K562 (cell line): ENCODE data around the gene ERP44. TPM values are rescaled to one million over a fixed set of nuclear protein-coding genes. Genes with fewer than 3 reads are reported as not detected.
"Not testable (repeated sequence)": the region's sequence is repeated elsewhere in the genome, so short reads cannot be mapped to it uniquely, and the experiment has no call there.

ENCODE experiments used
- ATAC-seq: fragments of 200-7000 bp; cut with Tn5 transposase; 3 replicates; pipeline ENCODE4 v1.9.1; 2020; ENCODE audit warnings: moderate library complexity
- BruUV-seq: library from RNA; stranded (reverse); fragments of 400-500 nt; replicated peaks from 2 replicates; lab custom pipeline; 2021; lab: Mats Ljungman, UMichigan
- CTCF ChIA-PET: fragments of 300-600 bp; formaldehyde crosslinking; extraction: SDS; loops from one replicate; lab custom pipeline; 2021; ENCODE audit warnings: low intra/inter-chr PET ratio; lab: Yijun Ruan, JAX
- POLR2A ChIA-PET: fragments of 300-600, 350-650 bp; sonication (Branson Sonifier 250); formaldehyde crosslinking; extraction: SDS; loops from one replicate; lab custom pipeline; 2021; ENCODE audit warnings: antibody characterized with exemption, inconsistent platforms; lab: Yijun Ruan, JAX
- DNase-seq, 4 experiments: peaks; one replicate each; pipeline versions ENCODE4 v3.0.0 to v3.0.0-alpha.2; 2011 to 2018; ENCODE audit warnings: low spot score in 3 of 4, mixed read lengths in 3 of 4; ENCODE audit errors: extremely low read depth in 1 of 4
- FAIRE-seq: peaks from 2 replicates; lab custom pipeline; 2011; peaks lifted over from hg19 to GRCh38; lab: Jason Lieb, UNC
- H2AFZ ChIP-seq: 2 replicates; pipeline ENCODE4 v1.6.0; 2011; ENCODE audit warnings: low read depth, low read length, control low read depth, inconsistent platforms
- H3K27ac ChIP-seq: fragments of 200-600 bp; 3 replicates; pipeline ENCODE4 v1.8.0; 2011; ENCODE audit warnings: low read depth, mild to moderate bottlenecking, control low read depth, inconsistent platforms, low read length, moderate library complexity, mixed read lengths; ENCODE audit errors: extremely low read depth
- H3K27me3 ChIP-seq, 2 experiments: fragments of 300-600 bp in 1 of 2; 2 replicates in 1 of 2; 3 replicates in 1 of 2; pipeline versions ENCODE4 v1.6.0 to v1.8.0; 2011; ENCODE audit warnings: inconsistent platforms in 2 of 2, low read length in 2 of 2, mild to moderate bottlenecking in 1 of 2, mixed read lengths in 1 of 2, moderate library complexity in 1 of 2; ENCODE audit not compliant: control insufficient read depth in 2 of 2, insufficient read depth in 2 of 2
- H3K36me3 ChIP-seq: fragments of 300-600 bp; 3 replicates; pipeline ENCODE4 v1.8.0; 2011; ENCODE audit warnings: mild to moderate bottlenecking, low read length, inconsistent platforms; ENCODE audit not compliant: control insufficient read depth, insufficient read depth
- H3K4me1 ChIP-seq, 2 experiments: fragments of 200-600 bp in 1 of 2; replicated peaks in 1 of 2; 2 replicates in 1 of 2; 3 replicates in 1 of 2; pipeline versions ENCODE4 v1.5.1 to v1.8.0; 2011; ENCODE audit warnings: inconsistent platforms in 2 of 2, low read length in 2 of 2, mild to moderate bottlenecking in 1 of 2, mixed read lengths in 1 of 2, moderate library complexity in 1 of 2; ENCODE audit not compliant: control insufficient read depth in 2 of 2, insufficient read depth in 2 of 2
- H3K4me2 ChIP-seq: 2 replicates; pipeline ENCODE4 v1.6.1; 2011; ENCODE audit warnings: low read length, control low read depth, inconsistent platforms, mixed read lengths; ENCODE audit not compliant: insufficient read depth
- H3K4me3 ChIP-seq: fragments of 200-600 bp; sonication (generic), shearing (Covaris generic); 2 replicates; pipeline ENCODE4 v1.5.1; 2016; ENCODE audit warnings: control low read depth, inconsistent platforms
- H3K79me2 ChIP-seq: fragments of 200-600 bp; 3 replicates; pipeline ENCODE4 v1.8.0; 2011; ENCODE audit warnings: low read length, inconsistent platforms; ENCODE audit not compliant: control insufficient read depth, insufficient read depth
- H3K9ac ChIP-seq, 2 experiments: 2 replicates each; pipeline versions ENCODE4 v1.6.0 to v1.6.1; 2011; ENCODE audit warnings: low read depth in 2 of 2, low read length in 2 of 2, control low read depth in 1 of 2, inconsistent platforms in 1 of 2, mild to moderate bottlenecking in 1 of 2, mixed read lengths in 1 of 2; ENCODE audit not compliant: insufficient read depth in 1 of 2
- H3K9me1 ChIP-seq: one replicate; pipeline ENCODE4 v1.6.0; 2011; ENCODE audit warnings: inconsistent platforms, mild to moderate bottlenecking, low read length, moderate library complexity; ENCODE audit not compliant: control insufficient read depth, insufficient read depth
- H3K9me3 ChIP-seq: replicated peaks from 2 replicates; pipeline ENCODE4 v1.5.1; 2011; ENCODE audit warnings: low read depth, low read length, inconsistent platforms; ENCODE audit not compliant: control insufficient read depth, insufficient read depth
- H4K20me1 ChIP-seq: replicated peaks from 2 replicates; pipeline ENCODE4 v1.6.1; 2011; ENCODE audit warnings: low read length, inconsistent platforms, mixed read lengths; ENCODE audit not compliant: control insufficient read depth, insufficient read depth
- ARID1B ChIP-seq: fragments of 450-650 bp; IDR thresholded peaks from 2 replicates; pipeline ENCODE4 v1.6.1; 2016; ENCODE audit warnings: antibody characterized with exemption, mild to moderate bottlenecking, inconsistent platforms
- CBFA2T2 ChIP-seq: fragments of 450-650 bp; conservative IDR thresholded peaks from 2 replicates; pipeline ENCODE4 v1.6.1; 2017; ENCODE audit warnings: mild to moderate bottlenecking
- CBFA2T3 ChIP-seq: fragments of 450-650 bp; IDR thresholded peaks from 2 replicates; pipeline ENCODE4 v1.6.1; 2017
- CTBP1 ChIP-seq: fragments of 450-650 bp; IDR thresholded peaks from 2 replicates; pipeline ENCODE4 v1.6.1; 2016; ENCODE audit warnings: borderline replicate concordance
- DPF2 ChIP-seq: fragments of 450-650 bp; IDR thresholded peaks from 2 replicates; pipeline ENCODE4 v1.6.1; 2016
- EHMT2 ChIP-seq: fragments of 450-650 bp; IDR thresholded peaks from 2 replicates; pipeline ENCODE4 v1.6.1; 2018; ENCODE audit warnings: antibody characterized with exemption
- MTA2 ChIP-seq: fragments of 450-650 bp; IDR thresholded peaks from 2 replicates; pipeline ENCODE4 v1.6.1; 2016; ENCODE audit warnings: low read depth
- MTA3 ChIP-seq: fragments of 450-650 bp; formaldehyde crosslinking; IDR thresholded peaks from 2 replicates; pipeline ENCODE4 v1.6.1; 2017; ENCODE audit warnings: mild to moderate bottlenecking, borderline replicate concordance
- NCOA4 ChIP-seq: fragments of 450-650 bp; IDR thresholded peaks from 2 replicates; pipeline ENCODE4 v1.6.1; 2018; ENCODE audit warnings: mild to moderate bottlenecking; ENCODE audit not compliant: partially characterized antibody
- NCOR1 ChIP-seq: fragments of 450-650 bp; IDR thresholded peaks from 2 replicates; pipeline ENCODE4 v1.6.1; 2016; ENCODE audit warnings: mild to moderate bottlenecking, moderate library complexity
- NRF1 ChIP-seq, 2 experiments: fragments of 450-650 bp; IDR thresholded peaks in 1 of 2; conservative IDR thresholded peaks in 1 of 2; 2 replicates each; pipeline ENCODE4 v1.6.1; 2014; ENCODE audit warnings: mild to moderate bottlenecking in 2 of 2
- TAL1 ChIP-seq: fragments of 450-650 bp; IDR thresholded peaks from 2 replicates; pipeline ENCODE4 v1.6.1; 2016; ENCODE audit warnings: mild to moderate bottlenecking
- TCF3 ChIP-seq: sonication (generic); formaldehyde crosslinking; IDR thresholded peaks from 2 replicates; pipeline ENCODE4 v1.4.0; 2020; ENCODE audit warnings: mild to moderate bottlenecking, missing genetic modification reagents
- TEAD4 ChIP-seq, 2 experiments: sonication (generic) in 1 of 2; formaldehyde crosslinking in 1 of 2; IDR thresholded peaks; 2 replicates each; pipeline versions ENCODE4 v1.6.1 to v1.8.0; 2012 to 2022; ENCODE audit warnings: borderline replicate concordance in 1 of 2, inconsistent platforms in 1 of 2, low read length in 1 of 2, mild to moderate bottlenecking in 1 of 2, missing genetic modification reagents in 1 of 2
- TFAP4 ChIP-seq: sonication (generic); formaldehyde crosslinking; IDR thresholded peaks from 2 replicates; pipeline ENCODE4 v1.8.0; 2022; ENCODE audit warnings: missing genetic modification reagents, mild to moderate bottlenecking, moderate library complexity, borderline replicate concordance
- TGIF2 ChIP-seq: sonication (generic); formaldehyde crosslinking; IDR thresholded peaks from 2 replicates; pipeline ENCODE4 v1.8.1; 2022; ENCODE audit warnings: mild to moderate bottlenecking, missing genetic modification reagents, moderate library complexity
- TSC22D4 ChIP-seq: fragments of 450-650 bp; IDR thresholded peaks from 2 replicates; pipeline ENCODE4 v1.6.1; 2016; ENCODE audit warnings: missing genetic modification characterization, missing biosample characterization, control low read depth
- ZKSCAN3 ChIP-seq: fragments of 250-450 bp; sonication (Bioruptor Pico); IDR thresholded peaks from 2 replicates; pipeline ENCODE4 v1.4.0; 2020
- WGBS: fragments of 100-300 bp; shearing (Covaris generic); methylation state at CpG from one replicate; pipeline ENCODE4 v1.1.6; 2016; ENCODE audit warnings: low coverage, mixed read lengths; ENCODE audit not compliant: insufficient coverage; ENCODE audit errors: missing lambda C conversion rate; 5-methylcytosine and 5-hydroxymethylcytosine counted together
- in situ Hi-C: fragments of 300-500 bp; cut with MboI; formaldehyde crosslinking; loops from 4 replicates; pipeline ENCODE4 v1.15.0; 2018; ENCODE audit warnings: inconsistent platforms, mixed read lengths
- intact Hi-C: fragments of 100-400 bp; cut with micrococcal nuclease; formaldehyde crosslinking; loops from 2 replicates; pipeline ENCODE4 v1.14.2; 2022
- polyA plus RNA-seq, 8 experiments: library from polyadenylated mRNA; depleted of rRNA in 4 of 8; stranded (reverse) in 5 of 8; unstranded in 3 of 8; fragments of >200 nt; fragmentation: Nextera tagmentation in 2 of 8; fragmentation: Illumina TruSeq in 1 of 8; extraction: Ambion mirVana in 2 of 8; extraction: Trizol in 1 of 8; gene quantifications; 2 replicates each; pipeline versions ENCODE4 v1.2.1 to v1.2.3, GENCODE V29; 2011 to 2014; ENCODE audit warnings: inconsistent platforms in 1 of 8, missing spikeins in 1 of 8
- total RNA-seq, 7 experiments: library from RNA; depleted of rRNA in 6 of 7; stranded (reverse); fragments of >200 nt in 6 of 7; fragmentation: Illumina TruSeq in 2 of 7; extraction: Trizol in 2 of 7; gene quantifications; 2 replicates each; pipeline versions ENCODE4 v1.2.1 to v1.2.3, GENCODE V29; 2011 to 2021; ENCODE audit warnings: low replicate concordance in 1 of 7
- TF ChIP-seq, protein P1 (sequence below), 2 experiments: fragments of 450-650 bp; conservative IDR thresholded peaks; 2 replicates each; pipeline ENCODE4 v1.6.1; 2017; ENCODE audit warnings: mild to moderate bottlenecking in 2 of 2, moderate library complexity in 2 of 2
- TF ChIP-seq, protein P2 (sequence below): sonication (generic); formaldehyde crosslinking; IDR thresholded peaks from 2 replicates; pipeline ENCODE4 v1.5.0; 2020; ENCODE audit warnings: missing genetic modification reagents

Gene ERP44
- total and polyA plus RNA-seq, 9 of the 15 experiments (the other 6 are each of a cell fraction or from before 2014, with no cell fraction given): 9.2 to 23.4 (median 13.6) TPM

GRCh38 chr9:100082782-100083181 lies 16.0 kb downstream of the ERP44 start (continued):
- TF ChIP-seq TGIF2 (no peak), TSC22D4 (tag) (no peak), ZKSCAN3 (CRISPR knock-in tag) (no peak), NCOA4 (no peak), NRF1 (conservative IDR thresholded peaks at IDR 0.05 in 1 of 2, IDR thresholded peaks at IDR 0.05 in 1 of 2) (no peak)
- TF ChIP-seq, protein P1, sequence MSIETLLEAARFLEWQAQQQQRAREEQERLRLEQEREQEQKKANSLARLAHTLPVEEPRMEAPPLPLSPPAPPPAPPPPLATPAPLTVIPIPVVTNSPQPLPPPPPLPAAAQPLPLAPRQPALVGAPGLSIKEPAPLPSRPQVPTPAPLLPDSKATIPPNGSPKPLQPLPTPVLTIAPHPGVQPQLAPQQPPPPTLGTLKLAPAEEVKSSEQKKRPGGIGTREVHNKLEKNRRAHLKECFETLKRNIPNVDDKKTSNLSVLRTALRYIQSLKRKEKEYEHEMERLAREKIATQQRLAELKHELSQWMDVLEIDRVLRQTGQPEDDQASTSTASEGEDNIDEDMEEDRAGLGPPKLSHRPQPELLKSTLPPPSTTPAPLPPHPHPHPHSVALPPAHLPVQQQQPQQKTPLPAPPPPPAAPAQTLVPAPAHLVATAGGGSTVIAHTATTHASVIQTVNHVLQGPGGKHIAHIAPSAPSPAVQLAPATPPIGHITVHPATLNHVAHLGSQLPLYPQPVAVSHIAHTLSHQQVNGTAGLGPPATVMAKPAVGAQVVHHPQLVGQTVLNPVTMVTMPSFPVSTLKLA (conservative IDR thresholded peaks at IDR 0.05): no peak

DNA sequence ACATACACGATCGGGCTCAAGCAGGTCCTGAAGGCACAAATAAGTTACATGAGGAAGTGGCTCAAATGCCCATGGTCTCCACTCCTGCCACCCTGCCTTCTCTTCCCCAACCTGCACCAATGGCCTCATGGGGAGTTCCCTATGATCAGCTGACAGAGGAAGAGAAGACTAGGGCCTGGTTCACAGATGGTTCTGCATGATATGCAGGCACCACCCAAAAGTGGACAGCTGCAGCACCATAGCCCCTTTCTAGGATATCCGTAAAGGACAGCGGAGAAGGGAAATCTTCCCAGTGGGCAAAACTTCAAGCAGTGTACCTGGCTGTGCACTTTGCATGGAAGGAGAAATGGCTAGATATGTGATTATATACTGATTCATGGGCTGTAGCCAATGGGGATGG lies 22.5 kb downstream of the ERP44 start:
- CTCF ChIA-PET; H3K9me1 ChIP-seq; FAIRE-seq; BruUV-seq; in situ Hi-C loops; intact Hi-C loops; H3K9me3 ChIP-seq; H3K36me3 ChIP-seq; ATAC-seq; H3K9ac ChIP-seq; H3K4me3 ChIP-seq; H3K27ac ChIP-seq; H4K20me1 ChIP-seq; POLR2A ChIA-PET; H3K27me3 ChIP-seq; H2AFZ ChIP-seq; TF ChIP-seq TEAD4 (CRISPR knock-in tag; IDR thresholded peaks at IDR 0.05; ENCODE audit: borderline replicate concordance): not testable (repeated sequence)
- peak in 1 of 4 experiments; percentile 34 for DNase-seq
- H3K4me2 ChIP-seq: peak overlapping the region; percentile 48; the same call in 1 of the 2 replicates
- peaks cover 95% of the 10 kb centered on the region for H3K79me2 ChIP-seq
- TF ChIP-seq CBFA2T3: peak; percentile 71
- TF ChIP-seq MTA2: peak; percentile 54
- TF ChIP-seq TFAP4: peak; percentile 83; the same call in 1 of the 2 replicates
- TF ChIP-seq NCOR1: peak; percentile 53; the same call in 1 of the 2 replicates
- peak; percentile 61 for TF ChIP-seq CBFA2T2
- TF ChIP-seq CTBP1: 0 out of 2 replicates have a peak, but pooled peaks have one; percentile 30
- TF ChIP-seq, protein P2, sequence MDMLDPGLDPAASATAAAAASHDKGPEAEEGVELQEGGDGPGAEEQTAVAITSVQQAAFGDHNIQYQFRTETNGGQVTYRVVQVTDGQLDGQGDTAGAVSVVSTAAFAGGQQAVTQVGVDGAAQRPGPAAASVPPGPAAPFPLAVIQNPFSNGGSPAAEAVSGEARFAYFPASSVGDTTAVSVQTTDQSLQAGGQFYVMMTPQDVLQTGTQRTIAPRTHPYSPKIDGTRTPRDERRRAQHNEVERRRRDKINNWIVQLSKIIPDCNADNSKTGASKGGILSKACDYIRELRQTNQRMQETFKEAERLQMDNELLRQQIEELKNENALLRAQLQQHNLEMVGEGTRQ: 0 out of 2 replicates have a peak, but pooled peaks have one; percentile 12
- 0 out of 2 replicates have a peak, but pooled peaks have one; percentile 36 for TF ChIP-seq MTA3
- 0 out of 2 replicates have a peak, but pooled peaks have one; percentile 7 for TF ChIP-seq TEAD4 (IDR thresholded peaks at IDR 0.05; ENCODE audit: low read length)
- TF ChIP-seq TCF3 (CRISPR knock-in tag): peak; percentile 79
- TF ChIP-seq DPF2: peak; percentile 45; the same call in 1 of the 2 replicates
- TF ChIP-seq ARID1B: peak; percentile 79
- TF ChIP-seq EHMT2: 0 out of 2 replicates have a peak, but pooled peaks have one; percentile 7
- TF ChIP-seq TAL1: peak; percentile 64
- 44% methylated on average over 4 of the region's 4 CpGs for WGBS
- peaks cover 16 to 36% of the 10 kb centered on the region in 2 experiments; a peak in 4 of 5 replicates for H3K4me1 ChIP-seq
